OCI-LY3 (cell line): ENCODE results near the gene SMG1.

Source experiments
- H2AFZ ChIP-seq: fragments of 200-600, 300-600 bp; shearing (Covaris generic); 2 replicates; pipeline ENCODE4 v1.6.0; 2014; ENCODE audit warnings: antibody characterized with exemption, low read depth, low read length
- H3K27ac ChIP-seq: fragments of 200-600, 300-600 bp; sonication (generic); 2 replicates; pipeline ENCODE4 v1.5.1; 2014; ENCODE audit warnings: mild to moderate bottlenecking, low read length, moderate library complexity, mixed read lengths
- H3K27me3 ChIP-seq: fragments of 200-600, 300-600 bp; sonication (generic); 2 replicates; pipeline ENCODE4 v1.6.1; 2014; ENCODE audit warnings: low read depth, low read length, mixed read lengths
- H3K36me3 ChIP-seq: fragments of 200-600, 300-600 bp; sonication (generic); replicated peaks from 2 replicates; pipeline ENCODE3; 2014; ENCODE audit warnings: low read depth, low read length, mixed read lengths
- H3K4me1 ChIP-seq: fragments of 300-600, 200-600 bp; sonication (generic); 2 replicates; pipeline ENCODE4 v1.6.1; 2014; ENCODE audit warnings: low read length, mixed read lengths
- H3K4me2 ChIP-seq: fragments of 200-600, 300-600 bp; sonication (generic); 2 replicates; pipeline ENCODE4 v1.6.1; 2014; ENCODE audit warnings: low read length, mixed read lengths
- H3K4me3 ChIP-seq: fragments of 300-600, 200-600 bp; sonication (generic); 2 replicates; pipeline ENCODE4 v1.5.1; 2014; ENCODE audit warnings: antibody characterized with exemption, mild to moderate bottlenecking, low read length, moderate library complexity
- H3K79me2 ChIP-seq: fragments of 300-600, 200-600 bp; shearing (Covaris generic); 2 replicates; pipeline ENCODE4 v1.6.1; 2014; ENCODE audit warnings: mild to moderate bottlenecking, low read length, mixed read lengths
- H3K9ac ChIP-seq: fragments of 300-600, 200-600 bp; shearing (Covaris generic); 2 replicates; pipeline ENCODE4 v1.6.0; 2014; ENCODE audit warnings: mild to moderate bottlenecking, low read length, moderate library complexity
- H3K9me3 ChIP-seq: fragments of 200-600, 300-600 bp; shearing (Covaris generic); 2 replicates; pipeline ENCODE4 v1.6.1; 2014; ENCODE audit warnings: low read length, mixed read lengths; ENCODE audit not compliant: insufficient read depth
- H4K20me1 ChIP-seq: fragments of 200-600, 300-600 bp; sonication (generic); 2 replicates; pipeline ENCODE4 v1.6.1; 2016; ENCODE audit warnings: low read length, mixed read lengths; ENCODE audit not compliant: insufficient read depth
- EZH2phosphoT487 ChIP-seq: fragments of 200-600 bp; shearing (Covaris generic); IDR thresholded peaks from 2 replicates; pipeline ENCODE4 v1.6.1; 2018; ENCODE audit warnings: antibody characterized with exemption, mixed run types, low read depth
- TF ChIP-seq, protein P1 (sequence below): fragments of 200-600, 300-600 bp; sonication (generic); IDR thresholded peaks from 2 replicates; pipeline ENCODE4 v1.5.1; 2014; ENCODE audit warnings: antibody characterized with exemption, low read length, low read depth

Gene SMG1

DNA sequence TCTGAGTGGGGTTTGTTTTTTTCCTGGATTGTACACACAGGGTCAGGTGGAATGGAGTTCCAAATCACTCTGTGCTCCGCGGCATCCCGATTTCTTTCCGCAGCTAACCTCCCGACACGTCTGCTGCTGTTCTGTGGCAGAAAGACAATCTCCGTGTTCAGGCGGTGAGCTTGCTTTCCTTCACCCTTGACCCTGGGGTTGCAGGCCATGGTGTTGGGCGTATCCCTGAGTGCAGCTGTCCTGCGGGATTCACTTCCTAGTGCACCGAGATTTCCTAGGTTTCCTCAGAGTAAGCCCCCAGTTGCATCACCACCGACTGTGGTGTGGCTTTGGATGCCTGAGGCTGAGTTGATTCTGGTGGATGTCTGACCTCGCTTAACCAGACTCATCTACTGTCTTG, 117.0 kb downstream of the SMG1 start:
- Histone ChIP-seq H3K4me3 (no peak overlapping the region), H2AFZ (no peak overlapping the region), H4K20me1 (no peaks in the 10 kb centered on the region), H3K4me1 (peaks cover 14% of the 10 kb centered on the region), H3K9ac (no peak overlapping the region), H3K79me2 (peaks cover 18% of the 10 kb centered on the region), H3K27me3 (no peaks in the 10 kb centered on the region), H3K9me3 (no peaks in the 10 kb centered on the region), H3K4me2 (no peak overlapping the region), H3K36me3 (peaks cover 56% of the 10 kb centered on the region), H3K27ac (no peak overlapping the region)
- TF ChIP-seq, protein P1, sequence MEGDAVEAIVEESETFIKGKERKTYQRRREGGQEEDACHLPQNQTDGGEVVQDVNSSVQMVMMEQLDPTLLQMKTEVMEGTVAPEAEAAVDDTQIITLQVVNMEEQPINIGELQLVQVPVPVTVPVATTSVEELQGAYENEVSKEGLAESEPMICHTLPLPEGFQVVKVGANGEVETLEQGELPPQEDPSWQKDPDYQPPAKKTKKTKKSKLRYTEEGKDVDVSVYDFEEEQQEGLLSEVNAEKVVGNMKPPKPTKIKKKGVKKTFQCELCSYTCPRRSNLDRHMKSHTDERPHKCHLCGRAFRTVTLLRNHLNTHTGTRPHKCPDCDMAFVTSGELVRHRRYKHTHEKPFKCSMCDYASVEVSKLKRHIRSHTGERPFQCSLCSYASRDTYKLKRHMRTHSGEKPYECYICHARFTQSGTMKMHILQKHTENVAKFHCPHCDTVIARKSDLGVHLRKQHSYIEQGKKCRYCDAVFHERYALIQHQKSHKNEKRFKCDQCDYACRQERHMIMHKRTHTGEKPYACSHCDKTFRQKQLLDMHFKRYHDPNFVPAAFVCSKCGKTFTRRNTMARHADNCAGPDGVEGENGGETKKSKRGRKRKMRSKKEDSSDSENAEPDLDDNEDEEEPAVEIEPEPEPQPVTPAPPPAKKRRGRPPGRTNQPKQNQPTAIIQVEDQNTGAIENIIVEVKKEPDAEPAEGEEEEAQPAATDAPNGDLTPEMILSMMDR, result no peak
- TF ChIP-seq EZH2phosphoT487, result no peak

DNA sequence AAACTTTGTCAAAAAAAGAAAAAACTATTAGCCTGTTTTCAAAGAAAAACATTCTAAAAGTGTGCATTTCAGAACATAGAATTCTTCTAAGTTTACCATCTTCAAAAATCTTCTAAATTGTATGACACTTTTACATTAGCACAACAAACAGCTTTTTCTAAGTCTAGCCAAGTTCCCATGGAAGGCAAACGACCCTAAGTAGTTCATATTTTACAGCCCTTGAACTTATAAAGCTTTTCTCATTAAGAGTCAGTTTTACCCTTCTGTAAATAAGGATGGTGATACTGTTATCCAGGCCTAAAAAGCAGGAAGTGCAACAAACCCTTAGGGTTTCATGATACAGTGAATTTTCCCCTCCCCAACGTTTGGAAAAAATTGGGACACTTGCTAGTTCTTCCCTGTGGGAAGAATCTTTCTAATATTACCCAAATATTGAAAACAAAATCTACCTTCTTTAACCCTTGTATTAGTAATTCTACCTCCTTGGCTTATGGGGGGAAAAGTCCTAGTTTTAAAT, 120.9 kb downstream of the SMG1 start:
- no peak overlapping the region for H3K9ac ChIP-seq
- peaks cover 34% of the 10 kb centered on the region for H3K79me2 ChIP-seq
- no peak overlapping the region for H3K4me2 ChIP-seq
- no peaks in the 10 kb centered on the region for H3K9me3 ChIP-seq
- H3K36me3 ChIP-seq, result peaks cover 44% of the 10 kb centered on the region
- no peak overlapping the region for H2AFZ ChIP-seq
- H3K27ac ChIP-seq, result no peak overlapping the region
- H3K27me3 ChIP-seq, result no peaks in the 10 kb centered on the region
- peaks cover 5% of the 10 kb centered on the region for H4K20me1 ChIP-seq
- no peak for TF ChIP-seq EZH2phosphoT487
- TF ChIP-seq, protein P1, result no peak
- no peak overlapping the region for H3K4me3 ChIP-seq
- H3K4me1 ChIP-seq, result peaks cover 19% of the 10 kb centered on the region

DNA sequence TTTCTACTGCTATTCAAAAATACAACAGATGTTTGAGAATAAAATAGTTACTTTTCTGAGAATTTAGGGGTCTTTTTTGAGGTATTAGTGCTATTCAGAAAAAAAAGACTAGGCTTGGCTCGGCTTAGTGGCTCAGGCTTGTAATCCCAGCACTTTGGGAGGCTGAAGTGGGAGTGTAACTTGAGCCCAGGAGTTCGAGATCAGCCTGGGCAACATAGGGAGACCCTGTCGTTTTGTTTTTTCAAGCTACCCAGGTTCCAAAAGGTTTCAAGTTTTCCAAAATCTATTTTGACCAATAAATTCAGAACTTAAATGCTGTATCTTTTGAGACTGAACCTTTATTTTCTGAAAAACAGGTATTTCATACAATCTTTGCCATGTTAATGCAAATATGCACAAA, 121.7 kb downstream of the SMG1 start:
- Histone ChIP-seq H3K4me2 (peak overlapping the region; percentile 5), H3K4me3 (no peak overlapping the region), H2AFZ (no peak overlapping the region), H3K36me3 (peaks cover 44% of the 10 kb centered on the region), H3K79me2 (peaks cover 42% of the 10 kb centered on the region), H3K27me3 (no peaks in the 10 kb centered on the region), H3K9ac (no peak overlapping the region), H3K9me3 (no peaks in the 10 kb centered on the region), H4K20me1 (peaks cover 13% of the 10 kb centered on the region), H3K4me1 (peaks cover 26% of the 10 kb centered on the region), H3K27ac (peak overlapping the region; percentile 56)
- TF ChIP-seq, protein P1, result no peak
- no peak for TF ChIP-seq EZH2phosphoT487

DNA sequence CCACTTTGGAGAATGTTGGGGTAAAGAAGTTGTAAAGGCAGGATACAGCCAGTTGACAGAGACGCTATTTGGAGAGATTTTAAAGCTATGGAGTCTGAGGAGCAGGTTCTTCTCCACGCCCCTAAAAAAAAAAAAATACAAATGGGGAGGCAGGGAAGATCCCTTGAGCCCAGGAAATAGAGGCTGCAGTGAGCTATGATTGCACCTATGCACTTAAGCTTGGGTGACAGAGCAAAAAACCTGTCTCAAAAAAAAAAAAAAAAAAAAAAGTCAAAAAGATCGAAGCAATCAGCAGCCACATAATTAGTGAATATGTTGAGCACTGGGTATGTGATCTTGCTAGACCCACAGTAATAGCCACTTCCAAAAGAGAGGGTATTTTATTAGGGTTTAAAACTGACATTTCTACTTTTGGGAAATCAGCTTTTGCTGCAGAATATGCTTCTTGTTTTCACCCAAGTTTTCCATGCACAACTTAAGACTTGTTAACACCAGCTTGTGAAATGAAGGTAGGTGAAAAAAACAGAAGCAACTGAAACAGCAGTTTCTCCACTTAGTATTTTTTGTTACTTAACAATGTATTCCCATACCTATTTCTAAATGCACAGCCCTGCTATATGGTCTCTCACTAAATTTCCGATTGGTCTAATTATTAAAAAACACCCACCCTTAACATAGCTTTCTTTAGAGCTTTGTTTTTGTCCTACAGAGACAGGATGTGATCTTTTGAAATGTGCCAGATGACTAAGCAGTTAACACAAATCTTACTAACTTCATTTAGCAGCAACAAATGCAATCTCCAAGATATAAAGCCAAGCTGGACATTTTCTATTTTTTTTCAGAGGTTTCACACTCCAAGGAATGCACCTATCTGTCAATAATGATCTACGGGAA, 122.4 kb downstream of the SMG1 start:
- Histone ChIP-seq H4K20me1 (peaks cover 20% of the 10 kb centered on the region), H3K27me3 (no peaks in the 10 kb centered on the region), H3K36me3 (peaks cover 42% of the 10 kb centered on the region), H3K79me2 (peaks cover 45% of the 10 kb centered on the region), H3K4me1 (peaks cover 29% of the 10 kb centered on the region), H3K4me2 (peak overlapping the region; percentile 5), H3K4me3 (no peak overlapping the region), H2AFZ (no peak overlapping the region), H3K27ac (peak overlapping the region; percentile 56), H3K9me3 (no peaks in the 10 kb centered on the region), H3K9ac (no peak overlapping the region)
- TF ChIP-seq EZH2phosphoT487, result no peak
- TF ChIP-seq, protein P1, result no peak
